Type B pancreatic cell (in vitro differentiated cells): ENCODE results near the gene SMOC2. TPM values are rescaled to one million over a fixed set of nuclear protein-coding genes. Genes with fewer than 3 reads are reported as not detected.

ENCODE experiments used
- DNase-seq: peaks from one replicate; pipeline ENCODE4 v3.0.0; 2021; ENCODE audit warnings: mixed read lengths; ENCODE audit not compliant: unreplicated experiment; ENCODE audit errors: extremely low spot score
- H3K27ac Mint-ChIP-seq: 2 replicates; pipeline ENCODE4 v1.8.0; 2021; ENCODE audit warnings: mild to moderate bottlenecking, mixed read lengths
- H3K27me3 Mint-ChIP-seq: 2 replicates; pipeline ENCODE4 v1.8.0; 2021; ENCODE audit warnings: mixed read lengths
- H3K36me3 Mint-ChIP-seq: 2 replicates; pipeline ENCODE4 v1.8.0; 2021; ENCODE audit warnings: mixed read lengths
- H3K4me1 Mint-ChIP-seq: one replicate; pipeline ENCODE4 v1.8.0; 2021; ENCODE audit warnings: mixed read lengths; ENCODE audit not compliant: unreplicated experiment
- H3K4me3 Mint-ChIP-seq: 2 replicates; pipeline ENCODE4 v1.8.0; 2021; ENCODE audit warnings: mild to moderate bottlenecking, mixed read lengths
- H3K9me3 Mint-ChIP-seq: 2 replicates; pipeline ENCODE4 v1.8.0; 2021; ENCODE audit warnings: mixed read lengths
- CTCF ChIP-seq: fragments of 200-600 bp; sonication (generic); conservative IDR thresholded peaks from 2 replicates; pipeline ENCODE4 v1.5.0; 2021; ENCODE audit warnings: antibody characterized with exemption, mild to moderate bottlenecking
- total RNA-seq: library from RNA; stranded (reverse); gene quantifications from 2 replicates; pipeline ENCODE4 v1.2.1, GENCODE V29; 2021; ENCODE audit warnings: low replicate concordance

SMOC2 gene
- total RNA-seq, 1 donor from 2014 or later = 18.9 TPM

DNA sequence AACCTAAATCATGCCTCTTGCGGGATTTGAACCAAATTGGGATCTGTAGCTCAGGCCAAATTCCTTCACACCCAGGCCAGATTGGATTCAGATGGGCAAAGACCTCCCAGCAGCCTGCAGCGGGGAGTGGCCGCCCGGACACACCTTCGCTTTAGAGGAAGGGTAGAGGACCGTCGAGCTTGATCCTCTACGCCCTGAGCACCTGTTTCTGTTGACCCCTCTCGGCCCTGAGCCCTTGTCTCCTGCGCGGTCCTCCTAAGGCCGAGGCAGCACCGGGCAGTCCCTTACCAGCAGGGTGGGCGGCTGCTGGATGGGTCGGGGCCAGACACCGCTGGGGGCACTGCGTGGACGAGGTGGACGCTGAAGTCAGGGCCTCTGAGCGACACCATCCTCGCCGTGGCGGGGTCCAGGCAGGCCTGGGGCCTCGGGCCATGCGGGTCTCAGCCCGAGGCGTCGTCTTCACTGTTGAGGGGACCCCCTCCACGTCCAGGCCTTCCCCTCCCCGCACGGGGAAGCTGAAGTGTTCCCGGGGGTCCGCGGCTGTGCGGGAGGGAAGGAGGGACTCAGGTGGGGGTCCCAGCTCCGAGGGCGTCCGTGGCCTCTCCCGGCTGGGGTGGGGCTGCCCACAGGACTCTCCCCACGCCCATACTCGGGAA, 114.8 kb downstream of the SMOC2 start:
- Mint-ChIP-seq H3K4me1 (peaks cover 12% of the 10 kb centered on the region), H3K4me3 (no peak overlapping the region), H3K9me3 (no peaks in the 10 kb centered on the region), H3K27me3 (no peaks in the 10 kb centered on the region), H3K27ac (no peak overlapping the region), H3K36me3 (no peaks in the 10 kb centered on the region)
- DNase-seq = no peak
- TF ChIP-seq CTCF = no peak

DNA sequence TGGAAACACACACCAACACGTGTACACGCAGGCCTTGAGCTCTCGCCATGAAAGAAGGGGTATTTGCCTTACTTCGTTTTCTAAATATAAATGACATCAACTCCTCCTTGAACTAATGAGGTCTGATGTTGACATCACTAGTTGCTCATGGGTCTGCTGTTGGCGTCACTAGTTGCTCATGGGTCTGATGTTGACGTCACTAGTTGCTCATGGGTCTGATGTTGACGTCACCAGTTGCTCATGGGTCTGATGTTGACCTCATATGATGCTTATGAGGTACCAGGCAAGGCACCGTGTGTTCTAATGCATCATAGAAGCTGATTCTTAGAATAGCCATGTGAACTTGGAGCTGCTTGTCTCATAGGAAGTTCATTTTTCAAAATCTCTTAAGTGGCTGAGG, 116.5 kb downstream of the SMOC2 start:
- no peak overlapping the region for H3K4me3 Mint-ChIP-seq
- H3K36me3 Mint-ChIP-seq = no peaks in the 10 kb centered on the region
- no peak for TF ChIP-seq CTCF
- H3K27ac Mint-ChIP-seq = no peak overlapping the region
- DNase-seq = no peak
- H3K27me3 Mint-ChIP-seq = peaks cover 2% of the 10 kb centered on the region
- no peaks in the 10 kb centered on the region for H3K9me3 Mint-ChIP-seq
- H3K4me1 Mint-ChIP-seq = peaks cover 12% of the 10 kb centered on the region

- H3K27ac Mint-ChIP-seq = no peak overlapping the region
- H3K9me3 Mint-ChIP-seq = no peaks in the 10 kb centered on the region
- H3K27me3 Mint-ChIP-seq = peaks cover 6% of the 10 kb centered on the region
- peaks cover 12% of the 10 kb centered on the region for H3K4me1 Mint-ChIP-seq
- no peak overlapping the region for H3K4me3 Mint-ChIP-seq
- H3K36me3 Mint-ChIP-seq = no peaks in the 10 kb centered on the region
- no peak for TF ChIP-seq CTCF
- DNase-seq = peak; percentile 7
Observed at GRCh38 chr6:168558686-168559085, 117.7 kb downstream of the SMOC2 start.

- Mint-ChIP-seq H3K4me3 (no peak overlapping the region), H3K4me1 (peaks cover 12% of the 10 kb centered on the region), H3K36me3 (no peaks in the 10 kb centered on the region), H3K9me3 (no peaks in the 10 kb centered on the region), H3K27me3 (peaks cover 10% of the 10 kb centered on the region), H3K27ac (no peak overlapping the region)
- TF ChIP-seq CTCF = no peak
- DNase-seq = peak; percentile 39
Observed at GRCh38 chr6:168559574-168560098, 118.7 kb downstream of the SMOC2 start.

GRCh38 chr6:168560126-168560525, 119.1 kb downstream of the SMOC2 start:
- TF ChIP-seq CTCF = no peak
- no peak for DNase-seq
- Mint-ChIP-seq H3K4me3 (no peak overlapping the region), H3K27me3 (peaks cover 10% of the 10 kb centered on the region), H3K27ac (no peak overlapping the region), H3K36me3 (no peaks in the 10 kb centered on the region), H3K4me1 (peaks cover 12% of the 10 kb centered on the region), H3K9me3 (peaks cover under 1% of the 10 kb centered on the region)
